ENCODE measurements around the gene ATL1. TPM values are rescaled to one million over a fixed set of nuclear protein-coding genes. Genes with fewer than 3 reads are reported as not detected.

The ATL1 gene
- total and polyA plus RNA-seq, 2 of the 13 experiments (the other 11 are each of a cell fraction or from before 2014, with no cell fraction given) = 0.60 to 0.65 TPM

DNA sequence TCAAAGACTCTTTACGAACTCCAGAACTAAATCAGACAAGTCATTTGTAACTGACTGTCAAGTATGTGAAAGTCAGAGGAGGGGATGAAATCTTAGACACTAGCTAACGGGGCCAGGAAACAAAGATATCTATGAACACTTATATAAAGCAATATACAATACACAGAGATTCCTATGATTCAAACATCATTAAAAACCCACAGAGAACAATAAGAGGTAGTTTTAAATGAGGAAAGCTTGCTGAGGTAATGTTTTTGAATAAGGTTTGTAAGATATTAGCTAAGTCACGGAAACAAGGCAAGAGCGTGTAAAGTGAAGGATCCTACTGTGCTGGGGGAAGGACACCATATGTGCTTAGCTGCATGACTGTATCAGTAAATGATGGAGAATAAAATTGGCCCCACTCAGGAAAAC, 71.5 kb downstream of the ATL1 start (continued):
- TF ChIP-seq SMAD9 (CRISPR knock-in tag; IDR thresholded peaks at IDR 0.05) (no peak), STAG1 (CRISPR knock-in tag; IDR thresholded peaks at IDR 0.05) (no peak), ZNF772 (CRISPR knock-in tag; IDR thresholded peaks at IDR 0.05) (no peak), TGIF2 (CRISPR knock-in tag; IDR thresholded peaks at IDR 0.05) (no peak), ZNF274 (CRISPR knock-in tag; IDR thresholded peaks at IDR 0.05) (no peak), CREM (IDR thresholded peaks at IDR 0.05) (no peak), CREM (CRISPR knock-in tag; IDR thresholded peaks at IDR 0.05) (no peak)
- TF ChIP-seq, protein P1, sequence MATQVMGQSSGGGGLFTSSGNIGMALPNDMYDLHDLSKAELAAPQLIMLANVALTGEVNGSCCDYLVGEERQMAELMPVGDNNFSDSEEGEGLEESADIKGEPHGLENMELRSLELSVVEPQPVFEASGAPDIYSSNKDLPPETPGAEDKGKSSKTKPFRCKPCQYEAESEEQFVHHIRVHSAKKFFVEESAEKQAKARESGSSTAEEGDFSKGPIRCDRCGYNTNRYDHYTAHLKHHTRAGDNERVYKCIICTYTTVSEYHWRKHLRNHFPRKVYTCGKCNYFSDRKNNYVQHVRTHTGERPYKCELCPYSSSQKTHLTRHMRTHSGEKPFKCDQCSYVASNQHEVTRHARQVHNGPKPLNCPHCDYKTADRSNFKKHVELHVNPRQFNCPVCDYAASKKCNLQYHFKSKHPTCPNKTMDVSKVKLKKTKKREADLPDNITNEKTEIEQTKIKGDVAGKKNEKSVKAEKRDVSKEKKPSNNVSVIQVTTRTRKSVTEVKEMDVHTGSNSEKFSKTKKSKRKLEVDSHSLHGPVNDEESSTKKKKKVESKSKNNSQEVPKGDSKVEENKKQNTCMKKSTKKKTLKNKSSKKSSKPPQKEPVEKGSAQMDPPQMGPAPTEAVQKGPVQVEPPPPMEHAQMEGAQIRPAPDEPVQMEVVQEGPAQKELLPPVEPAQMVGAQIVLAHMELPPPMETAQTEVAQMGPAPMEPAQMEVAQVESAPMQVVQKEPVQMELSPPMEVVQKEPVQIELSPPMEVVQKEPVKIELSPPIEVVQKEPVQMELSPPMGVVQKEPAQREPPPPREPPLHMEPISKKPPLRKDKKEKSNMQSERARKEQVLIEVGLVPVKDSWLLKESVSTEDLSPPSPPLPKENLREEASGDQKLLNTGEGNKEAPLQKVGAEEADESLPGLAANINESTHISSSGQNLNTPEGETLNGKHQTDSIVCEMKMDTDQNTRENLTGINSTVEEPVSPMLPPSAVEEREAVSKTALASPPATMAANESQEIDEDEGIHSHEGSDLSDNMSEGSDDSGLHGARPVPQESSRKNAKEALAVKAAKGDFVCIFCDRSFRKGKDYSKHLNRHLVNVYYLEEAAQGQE (IDR thresholded peaks at IDR 0.05; ENCODE audit: borderline replicate concordance in 1 of 2, low read depth in 1 of 2, low read length in 2 of 2) = no peak

DNA sequence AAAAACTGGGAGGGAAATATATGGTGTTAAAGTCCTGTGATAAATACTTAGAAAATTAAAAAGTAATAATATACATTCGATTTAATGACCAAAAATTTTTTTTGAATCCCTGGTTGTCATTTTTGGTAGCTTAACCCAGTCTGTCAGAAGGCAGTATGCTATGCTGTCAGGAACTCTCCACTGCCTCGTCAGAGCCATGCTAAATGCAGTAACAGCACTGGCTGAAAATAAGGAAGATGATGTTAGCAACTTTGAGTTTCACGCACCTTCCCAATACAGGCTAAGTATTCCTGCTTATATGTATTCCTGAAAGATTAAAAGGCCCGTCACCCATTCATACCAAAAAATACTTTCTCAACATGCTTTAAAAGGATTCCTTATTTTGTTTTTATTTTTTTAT, 74.0 kb downstream of the ATL1 start:
- WGBS (ENCODE audit: low lambda C conversion rate) = 93% methylated on average over 4 of the region's 4 CpGs
- H3K4me2 ChIP-seq (ENCODE audit: low read depth, low read length) = no peak overlapping the region
- H3K4me1 ChIP-seq (ENCODE audit: insufficient read depth, low read length) = no peaks in the 10 kb centered on the region
- POLR2A ChIA-PET = no interaction called here
- no peaks in the 10 kb centered on the region for H3K79me2 ChIP-seq (ENCODE audit: insufficient read depth, low read length)
- no peak overlapping the region for H3K27ac ChIP-seq (ENCODE audit: extremely low read length, insufficient read depth, low read length)
- H3K27me3 ChIP-seq (ENCODE audit: control insufficient read depth in 1 of 2, insufficient read depth in 2 of 2, low read length in 2 of 2) = no peaks in the 10 kb centered on the region
- H3K9me3 ChIP-seq (ENCODE audit: low read length) = no peaks in the 10 kb centered on the region
- H3K4me3 ChIP-seq (replicated peaks in 1 of 3; ENCODE audit: insufficient read depth in 1 of 3, low read depth in 2 of 3, low read length in 3 of 3) = no peak overlapping the region
- ATAC-seq (no peak), FAIRE-seq (no peak), DNase-seq (ENCODE audit: low spot score) (no peak)
- BruUV-seq (replicated peaks) = TSS peak; percentile 34
- H2AFZ ChIP-seq (ENCODE audit: low read length) = no peak overlapping the region
- H4K20me1 ChIP-seq (ENCODE audit: insufficient read depth, low read length) = no peaks in the 10 kb centered on the region
- CTCF ChIA-PET (ENCODE audit: low intra/inter-chr PET ratio, low total read pairs) = no interaction called here
- H3K9ac ChIP-seq (ENCODE audit: insufficient read depth, low read depth, low read length) = no peak overlapping the region
- intact Hi-C loops (cut with micrococcal nuclease; ENCODE audit: unreplicated experiment) = no loop called here
- in situ Hi-C loops (cut with HindIII; ENCODE audit: extremely low pct_ligation_motif_present, low pct_unique_long_range_greater_than_20kb) = no loop called here
- peaks cover 0 to 3% of the 10 kb centered on the region in 2 experiments; a peak in 2 of 5 replicates for H3K36me3 ChIP-seq (replicated peaks in 1 of 2; ENCODE audit: control insufficient read depth in 1 of 2, insufficient read depth in 2 of 2, low read length in 2 of 2)
- TF ChIP-seq PAF1 (CRISPR knock-in tag; IDR thresholded peaks at IDR 0.05) = no peak
- TF ChIP-seq, protein P2, sequence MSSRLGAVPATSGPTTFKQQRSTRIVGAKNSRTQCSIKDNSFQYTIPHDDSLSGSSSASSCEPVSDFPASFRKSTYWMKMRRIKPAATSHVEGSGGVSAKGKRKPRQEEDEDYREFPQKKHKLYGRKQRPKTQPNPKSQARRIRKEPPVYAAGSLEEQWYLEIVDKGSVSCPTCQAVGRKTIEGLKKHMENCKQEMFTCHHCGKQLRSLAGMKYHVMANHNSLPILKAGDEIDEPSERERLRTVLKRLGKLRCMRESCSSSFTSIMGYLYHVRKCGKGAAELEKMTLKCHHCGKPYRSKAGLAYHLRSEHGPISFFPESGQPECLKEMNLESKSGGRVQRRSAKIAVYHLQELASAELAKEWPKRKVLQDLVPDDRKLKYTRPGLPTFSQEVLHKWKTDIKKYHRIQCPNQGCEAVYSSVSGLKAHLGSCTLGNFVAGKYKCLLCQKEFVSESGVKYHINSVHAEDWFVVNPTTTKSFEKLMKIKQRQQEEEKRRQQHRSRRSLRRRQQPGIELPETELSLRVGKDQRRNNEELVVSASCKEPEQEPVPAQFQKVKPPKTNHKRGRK (CRISPR knock-in tag; IDR thresholded peaks at IDR 0.05) = no peak
- no peak for TF ChIP-seq NONO (IDR thresholded peaks at IDR 0.05)
- TF ChIP-seq NONO (CRISPR knock-in tag; conservative IDR thresholded peaks at IDR 0.05) = no peak
- TF ChIP-seq ZNF749 (CRISPR knock-in tag; IDR thresholded peaks at IDR 0.05; ENCODE audit: borderline replicate concordance) = no peak
- no peak for TF ChIP-seq SMARCE1 (IDR thresholded peaks at IDR 0.05; ENCODE audit: borderline replicate concordance)
- TF ChIP-seq NFIB (CRISPR knock-in tag; IDR thresholded peaks at IDR 0.05; ENCODE audit: borderline replicate concordance) = no peak
- TF ChIP-seq ZNF143 (CRISPR knock-in tag; IDR thresholded peaks at IDR 0.05) = no peak
- TF ChIP-seq ZNF331 (CRISPR knock-in tag; IDR thresholded peaks at IDR 0.05) = no peak
- no peak for TF ChIP-seq CHCHD3 (CRISPR knock-in tag; IDR thresholded peaks at IDR 0.05)
- TF ChIP-seq KDM5A (IDR thresholded peaks at IDR 0.05; ENCODE audit: borderline replicate concordance, low read length) = no peak
- no peak for TF ChIP-seq NFATC3 (CRISPR knock-in tag; IDR thresholded peaks at IDR 0.05)
- TF ChIP-seq RARG (CRISPR knock-in tag; IDR thresholded peaks at IDR 0.05; ENCODE audit: low read depth) = no peak
- TF ChIP-seq HOXA7 (CRISPR knock-in tag; IDR thresholded peaks at IDR 0.05) = no peak
- no peak for TF ChIP-seq SSRP1 (CRISPR knock-in tag; IDR thresholded peaks at IDR 0.05)

Measured in HepG2 (cell line).